Adrenal gland (tissue), 12 donors: ENCODE data around the gene USP34. TPM values are rescaled to one million over a fixed set of nuclear protein-coding genes. Genes with fewer than 3 reads are reported as not detected.

Source experiments
- DNase-seq, 7 donors: peaks; one replicate each; pipeline ENCODE4 v3.0.0-alpha.2; 2019 to 2020
- H3K27ac ChIP-seq, 5 donors: fragments of 200-600 bp; sonication (generic) in 4 of 5; 1 replicate in 3 of 5; 2 replicates in 2 of 5; pipeline versions ENCODE4 v1.5.1 to v1.8.0; 2016 to 2020; ENCODE audit warnings: mild to moderate bottlenecking in 1 of 5
- H3K27me3 ChIP-seq: fragments of 200-600 bp; 2 replicates; pipeline ENCODE4 v1.8.0; 2021
- H3K36me3 ChIP-seq, 2 donors: fragments of 200-600 bp; replicated peaks in 1 of 2; 1 replicate in 1 of 2; 2 replicates in 1 of 2; pipeline versions ENCODE4 v1.5.1 to v1.8.0; 2018 to 2022
- H3K4me1 ChIP-seq, 2 donors: fragments of 200-600 bp; replicated peaks in 1 of 2; 1 replicate in 1 of 2; 2 replicates in 1 of 2; pipeline versions ENCODE4 v1.5.1 to v1.8.0; 2018 to 2021
- H3K4me3 ChIP-seq, 4 donors: fragments of 200-600 bp; sonication (generic) in 3 of 4; one replicate each; pipeline ENCODE4 v1.5.1; 2016 to 2018
- H3K9me3 ChIP-seq, 3 donors: fragments of 200-600 bp; sonication (generic) in 1 of 3; replicated peaks in 1 of 3; 1 replicate in 2 of 3; 2 replicates in 1 of 3; pipeline versions ENCODE4 v1.5.1 to v1.8.0; 2016 to 2021
- CTCF ChIP-seq, 6 experiments: fragments of 450-650 bp in 4 of 6; fragments of 200-600 bp in 2 of 6; sonication (generic) in 1 of 6; IDR thresholded peaks; 1 replicate in 5 of 6; 2 replicates in 1 of 6; pipeline versions ENCODE4 v1.5.1 to v1.8.0; 2016 to 2021; ENCODE audit warnings: antibody characterized with exemption in 6 of 6, mild to moderate bottlenecking in 2 of 6, moderate library complexity in 1 of 6
- POLR2A ChIP-seq, 2 donors: fragments of 450-650 bp; IDR thresholded peaks; one replicate each; pipeline ENCODE4 v1.6.1; 2017; ENCODE audit warnings: antibody characterized with exemption in 2 of 2, mild to moderate bottlenecking in 2 of 2, moderate library complexity in 1 of 2
- WGBS, 4 donors: extraction: QIAGEN DNeasy Blood & Tissue Kit in 2 of 4; methylation state at CpG; one replicate each; pipeline versions ENCODE4 v1.1.5 to v1.1.7; 2013 to 2017; 5-methylcytosine and 5-hydroxymethylcytosine counted together
- intact Hi-C, 2 donors: fragments of 100-400 bp; cut with DNase I; formaldehyde crosslinking; loops; one replicate each; pipeline versions ENCODE4 v1.14.1 to v1.15.0; 2022 to 2023
- polyA plus RNA-seq, 3 donors: library from polyadenylated mRNA; stranded (reverse); fragments of 200-250 nt in 2 of 3; fragments of 350-450 nt in 1 of 3; fragmentation: Illumina TruSeq in 1 of 3; extraction: RNeasy Lipid Tissue Mini Kit (QIAGEN cat#74804) in 1 of 3; gene quantifications; one replicate each; pipeline ENCODE4 v1.2.3, GENCODE V29; 2013 to 2014
- total RNA-seq, 9 donors: library from RNA; depleted of rRNA in 4 of 9; stranded (reverse); fragments of >200 nt in 4 of 9; fragments of 120-200 nt in 1 of 9; fragmentation: NEBNext Ultra II Directional in 1 of 9; extraction: Animal tissue kit (Norgen Biotek cat#: 25700) in 1 of 9; gene quantifications; one replicate each; pipeline versions ENCODE4 v1.1.0 to v1.2.4, GENCODE V29; 2013 to 2023
- donor health status: healthy with polysubstance abuse.
- donor health status: Bipolar disorder and iron deficiency.
- donor health status: DM: yes; HTN: yes; CAD: no.
- donor health status: DM: no; HTN: no; CAD: no.
- donor health status: DM: no; HTN: no; CAD: no.
- donor health status: DM: yes; HTN: yes; CAD: no.

USP34 gene
- total and polyA plus RNA-seq, 12 donors, result 78.1 to 163 (median 99.2) TPM

- Histone ChIP-seq H3K9me3 (no peaks in the 10 kb centered on the region), H3K27ac (no peak overlapping the region), H3K4me1 (peaks cover 0 to 3% of the 10 kb centered on the region in 2 donors), H3K4me3 (no peak overlapping the region), H3K36me3 (peaks cover 0 to 19% of the 10 kb centered on the region in 2 donors), H3K27me3 (no peaks in the 10 kb centered on the region)
- intact Hi-C loops, result no loop called here
- DNase-seq, result no peak
- WGBS, 4 donors, result 84 to 93% (median 93%) methylated on average over 2 of the region's 2 CpGs
- TF ChIP-seq CTCF (IDR thresholded peaks at IDR 0.05) (no peak), POLR2A (IDR thresholded peaks at IDR 0.05) (no peak)
Measured at GRCh38 chr2:61252031-61252430, 218.9 kb downstream of the USP34 start.

GRCh38 chr2:61249521-61250071 is 221.3 kb downstream of the USP34 start:
- 95 to 98% (median 98%) methylated on average over 9 of the region's 9 CpGs for WGBS, 4 donors
- no peaks in the 10 kb centered on the region for H3K27me3 ChIP-seq
- H3K4me3 ChIP-seq, result no peak overlapping the region
- intact Hi-C loops, result no loop called here
- peaks cover 0 to 3% of the 10 kb centered on the region in 2 donors for H3K4me1 ChIP-seq
- H3K27ac ChIP-seq, result no peak overlapping the region
- DNase-seq, result no peak
- H3K36me3 ChIP-seq, result peaks cover 0 to 16% of the 10 kb centered on the region in 2 donors
- no peak for TF ChIP-seq CTCF (IDR thresholded peaks at IDR 0.05)
- no peak for TF ChIP-seq POLR2A (IDR thresholded peaks at IDR 0.05)
- H3K9me3 ChIP-seq, result no peaks in the 10 kb centered on the region

GRCh38 chr2:61247204-61247812 is 223.6 kb downstream of the USP34 start:
- Histone ChIP-seq H3K27me3 (no peaks in the 10 kb centered on the region), H3K4me3 (no peak overlapping the region), H3K27ac (no peak overlapping the region), H3K9me3 (no peaks in the 10 kb centered on the region), H3K36me3 (peaks cover 0 to 24% of the 10 kb centered on the region in 2 donors), H3K4me1 (peaks cover 0 to 3% of the 10 kb centered on the region in 2 donors)
- intact Hi-C loops, result no loop called here
- DNase-seq, result peak in 2 of 7 donors; percentile 16
- no peak for TF ChIP-seq CTCF (IDR thresholded peaks at IDR 0.05)
- TF ChIP-seq POLR2A (IDR thresholded peaks at IDR 0.05), result no peak

- DNase-seq, result no peak
- intact Hi-C loops, result no loop called here
- 94 to 100% (median 95%) methylated on average over 1 of the region's 1 CpG for WGBS, 4 donors
- TF ChIP-seq CTCF (IDR thresholded peaks at IDR 0.05), result no peak
- TF ChIP-seq POLR2A (IDR thresholded peaks at IDR 0.05), result no peak
- Histone ChIP-seq H3K27ac (no peak overlapping the region), H3K4me3 (no peak overlapping the region), H3K9me3 (no peaks in the 10 kb centered on the region), H3K4me1 (peaks cover 0 to 3% of the 10 kb centered on the region in 2 donors), H3K27me3 (no peaks in the 10 kb centered on the region), H3K36me3 (peaks cover 0 to 39% of the 10 kb centered on the region in 2 donors)
Measured at GRCh38 chr2:61244694-61245093, 226.2 kb downstream of the USP34 start.
